ENCODE measurements around the gene ADGRB2.
"Not testable (repeated sequence)": the region's sequence is repeated elsewhere in the genome, so short reads cannot be mapped to it uniquely, and the experiment has no call there.

The ADGRB2 gene

GRCh38 chr1:31727195-31727594 is 36.9 kb downstream of the ADGRB2 start:
- DNase-seq (ENCODE audit: low read depth in 3 of 3): no peak

GRCh38 chr1:31726715-31727114 is 37.4 kb downstream of the ADGRB2 start:
- DNase-seq (ENCODE audit: low read depth in 3 of 3): no peak

GRCh38 chr1:31725777-31726535 is 38.2 kb downstream of the ADGRB2 start:
- DNase-seq (ENCODE audit: low read depth in 3 of 3): no peak

GRCh38 chr1:31725134-31725533 is 39.0 kb downstream of the ADGRB2 start:
- DNase-seq (ENCODE audit: low read depth in 3 of 3): no peak

- no peak for DNase-seq (ENCODE audit: low read depth in 3 of 3)
Observed at GRCh38 chr1:31723828-31724359, 40.2 kb downstream of the ADGRB2 start.

GRCh38 chr1:31718327-31718897 is 45.7 kb downstream of the ADGRB2 start:
- DNase-seq (ENCODE audit: low read depth in 3 of 3): no peak

GRCh38 chr1:31717341-31717740 is 46.8 kb downstream of the ADGRB2 start:
- DNase-seq (ENCODE audit: low read depth in 3 of 3): no peak

GRCh38 chr1:31715873-31716220 is 48.3 kb downstream of the ADGRB2 start:
- no peak for DNase-seq (ENCODE audit: low read depth in 3 of 3)

GRCh38 chr1:31715087-31715872 is 48.9 kb downstream of the ADGRB2 start:
- no peak for DNase-seq (ENCODE audit: low read depth in 3 of 3)

GRCh38 chr1:31714442-31715086 is 49.6 kb downstream of the ADGRB2 start:
- no peak for DNase-seq (ENCODE audit: low read depth in 3 of 3)

- no peak for DNase-seq (ENCODE audit: low read depth in 3 of 3)
Observed at GRCh38 chr1:31712630-31713029, 51.5 kb downstream of the ADGRB2 start.

GRCh38 chr1:31712068-31712467 is 52.1 kb downstream of the ADGRB2 start:
- DNase-seq (ENCODE audit: low read depth in 3 of 3): no peak

GRCh38 chr1:31708324-31708723 is 55.8 kb downstream of the ADGRB2 start:
- no peak for DNase-seq (ENCODE audit: low read depth in 3 of 3)

- no peak for DNase-seq (ENCODE audit: low read depth in 3 of 3)
Observed at GRCh38 chr1:31707711-31708110, 56.4 kb downstream of the ADGRB2 start.

- not testable (repeated sequence) for DNase-seq (ENCODE audit: low read depth in 3 of 3)
Observed at GRCh38 chr1:31707059-31707600, 57.0 kb downstream of the ADGRB2 start.

GRCh38 chr1:31706384-31707058 is 57.6 kb downstream of the ADGRB2 start:
- DNase-seq (ENCODE audit: low read depth in 3 of 3): no peak

- peak; percentile 26 to 35 (median 31) for DNase-seq (ENCODE audit: low read depth in 3 of 3)
Observed at GRCh38 chr1:31705080-31705866, 58.9 kb downstream of the ADGRB2 start.

- DNase-seq (ENCODE audit: low read depth in 3 of 3): no peak
Observed at GRCh38 chr1:31704271-31705079, 59.7 kb downstream of the ADGRB2 start.

GRCh38 chr1:31703431-31704270 is 60.5 kb downstream of the ADGRB2 start, which contains the start of gene COL16A1:
Gene COL16A1, minus strand, starts transcription at chr1:31704017. Its CDS starts 1,824 bp downstream, at chr1:31702193.
- DNase-seq (ENCODE audit: low read depth in 3 of 3): no peak

Measured in stimulated activated CD4-positive, alpha-beta T cell treated with anti-CD3 and anti-CD28 coated beads, TNF-alpha, amount 100 ng/mL, for 4 hours (primary cell).